Activated effector memory CD4-positive, alpha-beta T cell treated with anti-CD3 and anti-CD28 coated beads, Interleukin-2, amount 50 U/mL, for 16 hours (primary cell): ENCODE measurements around the gene RGS17.
"Not testable (repeated sequence)": the region's sequence is repeated elsewhere in the genome, so short reads cannot be mapped to it uniquely, and the experiment has no call there.

Experiments used
- DNase-seq: peaks from one replicate; pipeline ENCODE4 v3.0.0-alpha.2; 2020

RGS17 gene

DNA sequence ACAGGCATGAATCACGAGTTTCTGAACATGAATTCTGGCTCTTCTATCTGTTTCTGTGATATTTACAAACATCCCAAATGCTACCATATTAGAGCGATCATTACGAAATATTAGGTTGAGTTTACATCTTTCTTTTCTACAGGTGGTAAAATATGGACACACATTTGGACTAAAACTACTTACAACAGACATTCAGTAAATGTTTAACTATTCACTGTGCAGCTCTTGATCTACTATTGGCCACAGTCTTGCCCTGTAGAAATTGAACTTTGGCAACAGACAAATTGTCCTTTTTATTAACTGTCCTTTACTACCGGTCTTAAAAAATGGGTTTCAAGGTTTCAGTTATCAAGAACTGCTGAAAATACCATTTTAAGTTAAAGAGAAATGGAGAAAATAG, 102.1 kb downstream of the RGS17 start:
- no peak for DNase-seq

DNA sequence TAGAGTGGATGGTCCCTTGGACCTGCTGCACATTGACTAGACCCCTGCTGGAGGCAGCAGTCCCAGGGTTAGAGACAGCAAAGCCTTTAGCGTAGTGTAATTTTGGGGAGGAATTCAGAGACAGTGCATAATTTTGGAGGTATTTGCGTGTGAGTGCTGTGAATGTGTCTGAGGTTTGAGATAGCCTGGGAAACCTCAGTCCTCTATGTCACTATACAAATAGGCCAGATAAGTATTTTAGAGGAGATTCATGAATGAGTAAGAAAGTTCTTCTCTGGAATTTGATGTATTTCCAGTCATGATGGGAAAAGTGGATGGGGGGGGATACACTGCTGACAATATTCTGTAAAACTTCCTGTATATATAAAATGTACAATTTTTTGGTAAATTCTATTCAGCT, 102.8 kb downstream of the RGS17 start:
- DNase-seq, result no peak

DNA sequence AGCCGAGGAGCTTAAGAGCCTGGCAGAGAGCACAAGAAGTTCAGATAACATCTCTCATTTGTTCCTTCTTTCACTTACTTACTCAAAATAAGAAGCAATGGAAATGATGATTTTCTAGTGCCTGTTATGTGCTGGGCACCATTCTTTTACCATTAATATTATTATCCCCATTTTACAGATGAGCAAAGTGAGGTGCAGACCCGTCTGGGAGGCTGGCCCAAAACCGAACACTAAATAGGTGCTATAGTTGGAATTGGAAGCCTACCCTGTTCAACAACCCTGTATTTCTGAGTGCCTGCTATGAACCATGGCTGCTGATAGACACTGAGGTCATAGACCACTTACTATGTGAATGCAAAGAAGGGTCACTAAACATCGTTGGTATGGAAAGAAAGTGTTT, 103.6 kb downstream of the RGS17 start:
- DNase-seq, result no peak

GRCh38 chr6:153024709-153025017, 106.4 kb downstream of the RGS17 start:
- no peak for DNase-seq

- peak; percentile 63 for DNase-seq
Measured at GRCh38 chr6:153023977-153024708, 106.9 kb downstream of the RGS17 start.

DNA sequence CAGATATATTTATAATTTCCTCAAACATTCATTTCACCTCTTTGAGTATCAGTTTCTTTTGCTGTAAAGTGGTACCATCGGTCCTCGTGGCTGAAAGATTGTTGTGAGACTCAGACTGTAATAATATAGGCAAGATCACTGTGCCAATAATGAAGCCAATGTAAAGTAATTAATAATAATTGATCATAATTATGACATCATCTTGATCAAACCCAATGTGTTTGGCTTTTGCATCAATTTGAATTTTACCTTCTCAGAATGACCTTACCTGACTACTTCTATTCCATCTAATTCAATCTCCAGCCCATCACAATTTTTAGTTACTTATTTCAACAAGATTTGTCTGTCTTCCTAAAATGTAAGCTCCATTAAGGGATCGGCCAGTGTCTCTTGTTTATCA, 112.7 kb downstream of the RGS17 start:
- DNase-seq, result no peak

DNA sequence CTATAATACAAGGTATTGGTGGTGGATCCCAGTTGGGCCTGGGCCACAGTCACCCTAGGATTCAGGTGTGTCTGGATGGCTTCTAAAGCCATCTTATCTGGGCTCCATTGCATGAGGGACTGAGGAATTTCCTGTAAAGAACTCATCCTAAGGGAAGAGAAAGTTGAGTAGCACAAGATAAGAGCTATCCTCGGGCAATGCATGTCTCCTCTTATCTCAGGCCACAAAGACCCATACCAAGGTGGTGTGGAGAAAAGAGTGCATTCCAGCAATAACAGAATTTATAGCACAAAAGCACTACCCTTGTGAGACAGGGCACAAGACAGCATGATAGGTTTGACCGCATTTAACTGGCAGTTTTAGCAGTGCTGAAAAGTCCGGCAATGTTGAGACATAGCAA, 114.2 kb downstream of the RGS17 start:
- DNase-seq, result no peak

GRCh38 chr6:153015094-153015640, 115.9 kb downstream of the RGS17 start:
- DNase-seq, result no peak

DNA sequence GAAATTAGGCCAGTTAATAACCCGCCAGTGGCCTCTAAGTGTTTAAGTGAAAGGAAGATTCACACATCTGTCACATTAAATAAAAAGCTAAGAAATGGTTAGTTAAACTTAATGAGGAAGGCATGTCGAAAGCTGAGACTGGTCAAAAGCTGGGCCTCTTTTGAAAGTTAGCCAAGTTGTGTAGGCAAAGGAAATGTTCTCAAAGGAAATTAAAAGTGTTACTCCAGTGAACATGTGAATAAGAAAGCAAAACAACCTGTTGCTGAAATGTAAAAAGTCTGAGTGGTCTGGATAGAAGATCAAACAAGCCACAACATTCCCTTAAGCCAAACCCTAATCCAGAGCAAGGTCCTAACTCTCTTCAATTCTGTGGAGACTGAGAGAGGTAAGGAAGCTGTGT, 117.6 kb downstream of the RGS17 start:
- no peak for DNase-seq

DNA sequence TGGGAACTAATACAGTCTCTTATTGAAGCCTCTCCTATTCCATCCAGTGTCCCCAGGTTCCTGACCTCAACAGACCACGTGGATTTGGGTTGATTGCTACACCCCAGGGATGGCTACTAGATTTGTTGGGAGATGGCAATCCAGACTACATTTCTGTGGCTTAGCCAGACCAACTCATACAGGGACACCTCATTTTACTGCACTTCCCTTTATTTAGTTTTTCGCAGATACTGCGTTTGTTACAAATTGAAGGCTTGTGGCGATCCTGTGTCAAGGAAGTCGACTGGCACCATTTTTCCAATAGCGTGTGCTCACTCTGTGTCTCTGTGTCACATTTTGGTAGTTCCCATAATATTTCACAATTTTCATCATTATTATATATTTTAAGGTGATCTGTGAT, 118.2 kb downstream of the RGS17 start:
- no peak for DNase-seq

- no peak for DNase-seq
Measured at GRCh38 chr6:153003366-153003690, 127.8 kb downstream of the RGS17 start.

DNA sequence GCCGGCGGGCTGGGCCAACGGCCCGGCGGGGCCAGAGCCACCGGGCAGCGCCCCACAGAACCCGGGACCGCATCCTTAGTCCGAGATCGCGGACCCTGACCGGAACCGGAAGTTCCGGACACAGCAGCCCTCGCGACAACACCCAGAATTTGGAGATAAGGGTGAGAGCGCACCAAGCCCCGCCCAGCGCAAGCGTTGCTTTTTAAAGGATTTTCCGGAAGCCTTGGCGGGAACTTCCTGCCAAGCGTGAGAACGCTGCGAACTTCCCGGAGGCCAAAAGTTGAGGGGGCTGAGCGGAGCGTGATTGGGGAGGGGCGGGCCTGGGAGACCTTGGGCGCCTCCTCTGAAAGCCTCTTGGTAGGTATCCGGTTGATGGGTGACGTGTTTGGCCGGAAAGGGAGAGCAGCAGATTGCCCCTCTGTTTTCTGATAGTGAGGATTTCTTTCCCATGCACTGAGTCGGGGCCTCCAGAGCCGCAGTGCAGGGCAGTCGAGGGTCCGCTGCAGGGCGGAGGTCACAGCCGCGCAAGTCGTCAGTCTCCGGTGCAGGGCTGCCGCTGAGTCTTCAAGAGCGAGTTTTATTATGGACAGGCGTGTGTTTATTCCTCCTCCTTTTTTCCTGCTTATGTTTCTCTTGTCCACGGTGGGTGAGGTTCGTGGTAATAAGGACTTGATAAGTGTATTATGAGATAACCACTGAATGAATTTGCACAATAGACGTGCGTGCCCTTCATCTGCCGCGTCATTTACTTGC, 128.3 kb downstream of the RGS17 start, which contains the start of gene MTRF1L:
Gene MTRF1L (minus strand): TSS at position 97 of the 753 bp plus-strand sequence. CDS start 24 bp downstream, at position 73.
- DNase-seq, result peak; percentile 94

GRCh38 chr6:153001767-153002612, 129.1 kb downstream of the RGS17 start:
- DNase-seq, result peak; percentile 65

GRCh38 chr6:153000790-153001189, 130.3 kb downstream of the RGS17 start:
- DNase-seq, result not testable (repeated sequence)

DNA sequence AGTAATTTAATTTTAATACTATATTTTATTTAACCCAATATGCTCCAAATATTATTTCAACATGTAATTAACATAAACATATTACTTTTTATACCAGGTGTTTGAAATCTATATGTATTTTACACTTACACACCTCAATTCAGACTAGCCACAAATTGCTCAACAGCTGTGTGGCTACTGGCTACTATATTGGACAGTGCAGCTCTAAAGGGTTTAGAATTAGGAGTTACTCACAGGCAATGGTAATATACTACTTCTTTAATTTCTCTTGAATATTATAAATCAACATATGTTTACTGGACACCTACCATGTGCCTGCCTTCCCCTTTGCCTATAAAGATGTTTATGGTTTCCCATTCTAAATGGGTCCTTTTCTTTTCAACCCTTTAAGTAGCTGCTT, 130.8 kb downstream of the RGS17 start:
- DNase-seq, result no peak

- DNase-seq, result not testable (repeated sequence)
Measured at GRCh38 chr6:152999538-152999937, 131.5 kb downstream of the RGS17 start.

DNA sequence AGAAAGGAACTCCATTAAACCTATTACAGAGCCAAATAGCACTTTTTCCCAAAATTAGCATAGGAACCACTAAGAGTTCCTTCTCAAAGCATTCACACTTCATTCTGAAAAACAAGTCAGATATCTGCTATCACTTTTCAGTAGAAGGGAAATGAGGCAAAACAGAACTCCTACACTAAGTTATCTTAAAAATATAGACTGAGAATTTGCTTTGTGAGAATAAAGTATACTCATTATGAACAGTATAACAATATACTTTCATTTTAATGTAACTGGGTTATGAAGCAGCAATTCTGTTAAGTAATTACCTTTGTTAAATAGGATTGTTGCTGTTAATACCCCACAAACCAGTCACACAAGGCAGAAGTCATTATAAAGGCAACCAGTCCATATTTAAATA, 137.2 kb downstream of the RGS17 start:
- no peak for DNase-seq

- DNase-seq, result no peak
Measured at GRCh38 chr6:152993431-152993830, 137.7 kb downstream of the RGS17 start.

GRCh38 chr6:152986978-152987377, 144.1 kb downstream of the RGS17 start:
- DNase-seq, result no peak

DNA sequence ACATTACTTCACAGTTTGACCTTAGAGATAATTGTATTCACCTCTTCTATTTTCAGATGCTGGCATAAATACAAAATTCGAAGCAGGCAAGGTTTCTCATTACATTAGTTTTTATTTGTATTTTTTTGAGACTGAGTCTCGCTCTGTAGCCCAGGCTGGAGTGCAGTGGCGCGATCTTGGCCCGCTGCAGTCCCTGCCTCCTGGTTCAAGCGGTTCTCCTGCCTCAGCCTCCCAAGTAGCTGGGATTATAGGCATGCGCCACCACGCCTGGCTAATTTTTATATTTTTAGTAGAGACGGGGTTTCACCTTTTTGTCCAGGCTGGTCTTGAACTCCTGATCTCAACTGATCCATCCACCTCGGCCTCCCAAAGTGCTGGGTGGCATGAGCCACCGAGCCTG, 145.8 kb downstream of the RGS17 start:
- not testable (repeated sequence) for DNase-seq

- DNase-seq, result no peak
Measured at GRCh38 chr6:152984513-152984872, 146.6 kb downstream of the RGS17 start.

DNA sequence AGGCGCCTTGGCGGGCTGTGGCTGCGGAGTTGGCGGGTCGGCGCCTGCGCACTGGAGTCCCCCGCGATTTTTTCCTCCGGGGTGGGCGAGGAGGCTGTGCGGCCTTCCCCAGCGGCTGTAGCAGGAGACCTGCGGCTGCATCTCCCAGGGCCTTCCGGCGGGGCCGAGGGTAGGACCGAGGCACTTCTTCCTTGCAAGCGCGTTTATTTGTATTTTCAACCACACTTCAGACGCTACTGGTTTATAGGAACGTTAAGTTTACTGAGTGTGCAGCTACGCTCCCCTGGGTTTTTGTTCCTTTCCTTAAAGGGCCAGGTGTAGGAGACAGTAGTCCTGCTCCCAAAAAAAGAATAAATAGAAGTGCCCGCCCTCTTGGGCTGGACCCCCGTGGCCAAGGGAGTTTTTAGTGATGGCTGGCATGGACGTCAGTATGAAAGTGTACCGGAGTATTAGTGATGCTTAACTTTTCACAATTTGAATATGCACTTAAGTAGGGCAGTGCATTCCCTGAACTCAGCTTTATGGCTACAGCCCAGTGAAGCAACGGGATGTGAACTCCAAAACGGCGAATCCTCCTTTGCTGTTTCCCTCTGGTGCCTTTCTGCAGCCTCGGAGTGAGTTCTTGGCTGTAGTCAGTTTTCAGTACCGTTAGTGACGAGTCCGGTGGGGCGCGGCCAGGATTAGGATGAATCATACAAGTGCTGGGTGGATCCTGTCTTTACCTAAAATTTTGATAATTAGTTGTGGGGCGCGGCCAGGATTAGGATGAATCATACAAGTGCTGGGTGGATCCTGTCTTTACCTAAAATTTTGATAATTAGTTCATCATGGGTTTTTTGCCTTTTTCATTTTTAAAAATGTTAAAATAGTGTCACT, 147.2 kb downstream of the RGS17 start:
- DNase-seq, result peak; percentile 98
